HCT116 (cell line): Measurements from ENCODE around the gene CTRL. TPM values are rescaled to one million over a fixed set of nuclear protein-coding genes. Genes with fewer than 3 reads are reported as not detected.

Source experiments
- ATAC-seq: fragments of 200-7000 bp; cut with Tn5 transposase; 2 replicates; pipeline ENCODE4 v1.9.1; 2020; ENCODE audit warnings: mild to moderate bottlenecking, moderate library complexity
- BruUV-seq: library from RNA; stranded (reverse); fragments of 400-500 nt; replicated peaks from 2 replicates; lab custom pipeline; 2021; lab: Mats Ljungman, UMichigan
- CTCF ChIA-PET: fragments of 300-600 bp; sonication (Branson Sonifier 250); formaldehyde crosslinking; loops from one replicate; lab custom pipeline; 2021; ENCODE audit warnings: antibody characterized with exemption; lab: Charles Lee
- POLR2A ChIA-PET: fragments of 300-600, 350-600 bp; sonication (Branson Sonifier 250); formaldehyde crosslinking; loops from one replicate; lab custom pipeline; 2021; ENCODE audit warnings: antibody characterized with exemption; lab: Charles Lee
- RAD21 ChIA-PET, 2 experiments: fragments of 300-600 bp; sonication (Branson Sonifier 250); formaldehyde crosslinking; loops; one replicate each; lab custom pipeline; 2023; ENCODE audit warnings: low total read pairs in 2 of 2; ENCODE audit not compliant: uncharacterized antibody in 2 of 2, unreplicated experiment in 2 of 2, low non-redundant PET in 1 of 2; lab: Charles Lee
- DNase-seq: peaks from one replicate; pipeline ENCODE4 v3.0.0-alpha.2; 2010; ENCODE audit warnings: low read depth, low spot score
- H2AFZ ChIP-seq: fragments of 200-600 bp; shearing (Covaris generic), sonication (generic); 2 replicates; pipeline ENCODE4 v1.6.1; 2017; ENCODE audit warnings: low read depth, mixed run types, mixed read lengths, antibody characterized with exemption, low read length; ENCODE audit not compliant: poor library complexity, severe bottlenecking
- H3K27ac ChIP-seq: 2 replicates; pipeline ENCODE4 v1.5.1; 2012; ENCODE audit warnings: low read depth, low read length
- H3K27me3 ChIP-seq: fragments of 200-600 bp; sonication (generic); 2 replicates; pipeline ENCODE4 v1.6.1; 2016; ENCODE audit warnings: mixed run types, low read length, mixed read lengths; ENCODE audit not compliant: insufficient read depth
- H3K36me3 ChIP-seq, 2 experiments: fragments of 200-500 bp in 1 of 2; fragments of 200-600 bp in 1 of 2; sonication (Bioruptor generic) in 1 of 2; sonication (generic) in 1 of 2; 2 replicates each; pipeline versions ENCODE4 v1.5.1 to v1.6.1; 2014 to 2016; ENCODE audit warnings: low read length in 2 of 2, inconsistent platforms in 1 of 2, mixed read lengths in 1 of 2, mixed run types in 1 of 2; ENCODE audit not compliant: insufficient read depth in 2 of 2, control insufficient read depth in 1 of 2
- H3K4me1 ChIP-seq, 2 experiments: fragments of 200-600 bp in 1 of 2; sonication (generic) in 1 of 2; 2 replicates each; pipeline versions ENCODE4 v1.5.1 to v1.6.1; 2012 to 2017; ENCODE audit warnings: low read length in 2 of 2, inconsistent platforms in 1 of 2, mild to moderate bottlenecking in 1 of 2, mixed read lengths in 1 of 2, mixed run types in 1 of 2, moderate library complexity in 1 of 2; ENCODE audit not compliant: insufficient read depth in 2 of 2, control insufficient read depth in 1 of 2
- H3K4me2 ChIP-seq: fragments of 200-600 bp; sonication (generic); 2 replicates; pipeline ENCODE4 v1.6.1; 2017; ENCODE audit warnings: mixed run types, low read length, mixed read lengths
- H3K4me3 ChIP-seq, 2 experiments: fragments of 200-600 bp in 1 of 2; sonication (generic) in 1 of 2; replicated peaks in 1 of 2; 2 replicates each; pipeline ENCODE4 v1.5.1; 2011 to 2016; ENCODE audit warnings: low read length in 2 of 2, control low read depth in 1 of 2, low read depth in 1 of 2, mild to moderate bottlenecking in 1 of 2, mixed read lengths in 1 of 2, mixed run types in 1 of 2
- H3K79me2 ChIP-seq: fragments of 200-600 bp; sonication (generic); 2 replicates; pipeline ENCODE4 v1.6.1; 2017; ENCODE audit warnings: mild to moderate bottlenecking, mixed run types, low read length, moderate library complexity, mixed read lengths; ENCODE audit not compliant: insufficient read depth
- H3K9ac ChIP-seq: fragments of 200-600 bp; sonication (generic); 2 replicates; pipeline ENCODE4 v1.6.1; 2016; ENCODE audit warnings: low read length, mixed read lengths
- H3K9me2 ChIP-seq: fragments of 200-600 bp; sonication (generic), shearing (Covaris generic); 2 replicates; pipeline ENCODE4 v1.6.1; 2017; ENCODE audit warnings: mixed run types, mild to moderate bottlenecking, moderate library complexity; ENCODE audit not compliant: insufficient read depth
- H3K9me3 ChIP-seq, 2 experiments: fragments of 200-500 bp in 1 of 2; fragments of 200-600 bp in 1 of 2; sonication (Bioruptor generic) in 1 of 2; sonication (generic) in 1 of 2; 2 replicates each; pipeline ENCODE4 v1.6.1; 2014 to 2017; ENCODE audit warnings: low read length in 2 of 2, mixed read lengths in 2 of 2, inconsistent platforms in 1 of 2, low read depth in 1 of 2, mild to moderate bottlenecking in 1 of 2, mixed run types in 1 of 2, moderate library complexity in 1 of 2; ENCODE audit not compliant: control insufficient read depth in 1 of 2, insufficient read depth in 1 of 2
- H4K20me1 ChIP-seq: fragments of 200-600 bp; sonication (generic), shearing (Covaris generic); 2 replicates; pipeline ENCODE4 v1.6.1; 2017; ENCODE audit warnings: mixed run types, mild to moderate bottlenecking, moderate library complexity; ENCODE audit not compliant: insufficient read depth
- ATF3 ChIP-seq: IDR thresholded peaks from 2 replicates; pipeline ENCODE4 v1.6.1; 2012
- CBX3 ChIP-seq: IDR thresholded peaks from 2 replicates; pipeline ENCODE4 v1.6.1; 2012; ENCODE audit warnings: low read depth
- CEBPB ChIP-seq: IDR thresholded peaks from 2 replicates; pipeline ENCODE4 v1.6.1; 2012; ENCODE audit warnings: low read depth
- EGR1 ChIP-seq: IDR thresholded peaks from 2 replicates; pipeline ENCODE4 v1.6.1; 2012; ENCODE audit warnings: low read depth
- EZH2 ChIP-seq: fragments of 200-600 bp; sonication (generic); IDR thresholded peaks from 2 replicates; pipeline ENCODE4 v1.6.1; 2017; ENCODE audit warnings: antibody characterized with exemption, mixed run types
- EZH2phosphoT487 ChIP-seq: fragments of 200-600 bp; IDR thresholded peaks from 2 replicates; pipeline ENCODE4 v1.6.1; 2018; ENCODE audit warnings: antibody characterized with exemption, borderline replicate concordance
- FOSL1 ChIP-seq: IDR thresholded peaks from 2 replicates; pipeline ENCODE4 v1.6.1; 2012; ENCODE audit warnings: low read depth
- JUND ChIP-seq: IDR thresholded peaks from 2 replicates; pipeline ENCODE4 v1.6.1; 2012
- MAX ChIP-seq: IDR thresholded peaks from 2 replicates; pipeline ENCODE4 v1.6.1; 2012
- POLR2AphosphoS5 ChIP-seq: IDR thresholded peaks from 2 replicates; pipeline ENCODE4 v1.6.1; 2011; ENCODE audit warnings: mild to moderate bottlenecking, low read depth, low read length, moderate library complexity
- RAD21 ChIP-seq: IDR thresholded peaks from 2 replicates; pipeline ENCODE4 v1.6.1; 2012; ENCODE audit warnings: low read depth, mild to moderate bottlenecking
- SRF ChIP-seq: IDR thresholded peaks from 2 replicates; pipeline ENCODE4 v1.6.1; 2012; ENCODE audit warnings: low read depth
- ZBTB33 ChIP-seq: IDR thresholded peaks from 2 replicates; pipeline ENCODE4 v1.6.1; 2011; ENCODE audit warnings: mild to moderate bottlenecking, low read length, moderate library complexity; ENCODE audit not compliant: insufficient replicate concordance; ENCODE audit errors: extremely low read depth
- ZFX ChIP-seq: fragments of 450-650 bp; IDR thresholded peaks from 2 replicates; pipeline ENCODE4 v1.6.1; 2017
- ZNF274 ChIP-seq: fragments of 200-500 bp; sonication (Bioruptor generic); IDR thresholded peaks from 2 replicates; pipeline ENCODE4 v1.6.1; 2014; ENCODE audit warnings: mild to moderate bottlenecking, low read depth, low read length, inconsistent platforms
- intact Hi-C: fragments of 100-400 bp; cut with micrococcal nuclease; formaldehyde crosslinking; loops from 2 replicates; pipeline ENCODE4 v1.10.0; 2022
- total RNA-seq: library from RNA; stranded (reverse); gene quantifications from one replicate; pipeline ENCODE4 v1.2.1, GENCODE V29; 2021; ENCODE audit not compliant: unreplicated experiment

CTRL gene
- total RNA-seq, 1 experiment from 2014 or later = 3.4 TPM

GRCh38 chr16:67961551-67961957 is 29.9 kb upstream of the CTRL start:
- Histone ChIP-seq H3K27ac (no peak overlapping the region; the same call in 1 of the 2 replicates), H2AFZ (no peak overlapping the region), H3K9ac (no peak overlapping the region), H3K4me2 (no peak overlapping the region), H3K4me1 (peaks cover 9 to 10% of the 10 kb centered on the region in 2 experiments), H4K20me1 (no peaks in the 10 kb centered on the region), H3K36me3 (peaks cover 8 to 10% of the 10 kb centered on the region in 2 experiments; a peak in 2 of 4 replicates), H3K9me3 (no peaks in the 10 kb centered on the region), H3K9me2 (no peaks in the 10 kb centered on the region), H3K27me3 (no peaks in the 10 kb centered on the region), H3K4me3 (no peak overlapping the region), H3K79me2 (peaks cover 15% of the 10 kb centered on the region; the same call in 1 of the 2 replicates)
- BruUV-seq = no TSS peak
- ATAC-seq (no peak), DNase-seq (no peak)
- POLR2A ChIA-PET = no interaction called here
- TF ChIP-seq RAD21 = no peak
- no peak for TF ChIP-seq FOSL1
- no peak for TF ChIP-seq EZH2
- no peak for TF ChIP-seq MAX
- TF ChIP-seq POLR2AphosphoS5 = no peak
- no peak for TF ChIP-seq ATF3
- no peak for TF ChIP-seq JUND
- TF ChIP-seq ZNF274 = no peak
- no peak for TF ChIP-seq CBX3
- TF ChIP-seq EZH2phosphoT487 = no peak
- TF ChIP-seq SRF = no peak
- TF ChIP-seq ZFX = no peak
- TF ChIP-seq EGR1 = no peak
- no peak for TF ChIP-seq ZBTB33
- TF ChIP-seq CEBPB = no peak
- RAD21 ChIA-PET = no interaction called here
- CTCF ChIA-PET = no interaction called here
- intact Hi-C loops = no loop called here
